Adrenal gland (tissue), 5 donors: ENCODE results near the gene NEK9.

Experiments used
- POLR2A ChIP-seq, 2 donors: fragments of 450-650 bp; IDR thresholded peaks; one replicate each; pipeline ENCODE4 v1.6.1; 2017; ENCODE audit warnings: antibody characterized with exemption in 2 of 2, mild to moderate bottlenecking in 2 of 2, moderate library complexity in 1 of 2
- TF ChIP-seq, protein P1 (sequence below), 6 experiments: fragments of 450-650 bp in 4 of 6; fragments of 200-600 bp in 2 of 6; sonication (generic) in 1 of 6; IDR thresholded peaks; 1 replicate in 5 of 6; 2 replicates in 1 of 6; pipeline versions ENCODE4 v1.5.1 to v1.8.0; 2016 to 2021; ENCODE audit warnings: antibody characterized with exemption in 6 of 6, mild to moderate bottlenecking in 2 of 6, moderate library complexity in 1 of 6
- donor health status: DM: no; HTN: no; CAD: no.

DNA sequence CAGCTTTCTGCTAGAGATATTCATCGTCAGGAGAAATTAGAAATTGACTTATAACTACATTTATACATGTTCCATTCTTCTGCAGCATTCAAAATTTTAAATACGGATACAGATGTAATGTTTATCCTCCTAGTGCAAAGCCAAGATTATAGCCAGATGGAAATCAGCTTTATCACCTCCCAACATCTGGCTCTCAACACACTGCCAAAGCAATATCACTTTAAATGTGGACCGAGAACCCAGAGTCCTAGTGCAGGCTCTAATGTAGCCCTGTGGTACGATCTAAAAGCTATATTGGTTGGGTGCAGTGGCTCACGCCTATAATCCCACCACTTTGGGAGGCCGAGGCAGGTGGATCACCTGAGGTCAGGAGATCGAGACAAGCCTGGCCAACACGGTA is 82.1 kb downstream of the NEK9 start:
- TF ChIP-seq, protein P1, sequence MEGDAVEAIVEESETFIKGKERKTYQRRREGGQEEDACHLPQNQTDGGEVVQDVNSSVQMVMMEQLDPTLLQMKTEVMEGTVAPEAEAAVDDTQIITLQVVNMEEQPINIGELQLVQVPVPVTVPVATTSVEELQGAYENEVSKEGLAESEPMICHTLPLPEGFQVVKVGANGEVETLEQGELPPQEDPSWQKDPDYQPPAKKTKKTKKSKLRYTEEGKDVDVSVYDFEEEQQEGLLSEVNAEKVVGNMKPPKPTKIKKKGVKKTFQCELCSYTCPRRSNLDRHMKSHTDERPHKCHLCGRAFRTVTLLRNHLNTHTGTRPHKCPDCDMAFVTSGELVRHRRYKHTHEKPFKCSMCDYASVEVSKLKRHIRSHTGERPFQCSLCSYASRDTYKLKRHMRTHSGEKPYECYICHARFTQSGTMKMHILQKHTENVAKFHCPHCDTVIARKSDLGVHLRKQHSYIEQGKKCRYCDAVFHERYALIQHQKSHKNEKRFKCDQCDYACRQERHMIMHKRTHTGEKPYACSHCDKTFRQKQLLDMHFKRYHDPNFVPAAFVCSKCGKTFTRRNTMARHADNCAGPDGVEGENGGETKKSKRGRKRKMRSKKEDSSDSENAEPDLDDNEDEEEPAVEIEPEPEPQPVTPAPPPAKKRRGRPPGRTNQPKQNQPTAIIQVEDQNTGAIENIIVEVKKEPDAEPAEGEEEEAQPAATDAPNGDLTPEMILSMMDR (IDR thresholded peaks at IDR 0.05): no peak
- TF ChIP-seq POLR2A (IDR thresholded peaks at IDR 0.05): no peak
